MCF 10A (cell line): ENCODE data around the gene PPP1R1B. TPM values are rescaled to one million over a fixed set of nuclear protein-coding genes. Genes with fewer than 3 reads are reported as not detected.

Experiments used
- Bru-seq: library from RNA; stranded (reverse); fragments of 400-500 nt; gene quantifications from one replicate; lab custom pipeline; 2021; lab: Mats Ljungman, UMichigan
- BruChase-seq, 2 experiments: library from RNA; stranded (reverse); fragments of 400-500 nt; gene quantifications; one replicate each; lab custom pipeline; 2021; lab: Mats Ljungman, UMichigan
- BruUV-seq: library from RNA; stranded (reverse); fragments of 400-500 nt; replicated peaks from 2 replicates; lab custom pipeline; 2021; lab: Mats Ljungman, UMichigan
- CTCF ChIA-PET: fragments of 300-600 bp; sonication (Branson Sonifier 250); formaldehyde crosslinking; extraction: SDS; loops from one replicate; lab custom pipeline; 2021; ENCODE audit warnings: antibody characterized with exemption, inconsistent platforms; lab: Yijun Ruan, JAX
- POLR2A ChIA-PET: fragments of 300-600, 350-650 bp; sonication (Branson Sonifier 250); formaldehyde crosslinking; extraction: SDS; loops from one replicate; lab custom pipeline; 2020; ENCODE audit warnings: antibody characterized with exemption, inconsistent platforms; lab: Yijun Ruan, JAX
- DNase-seq: peaks from one replicate; pipeline ENCODE4 v3.0.0-alpha.2; 2018; ENCODE audit not compliant: unreplicated experiment
- H3K27ac Mint-ChIP-seq: one replicate; pipeline ENCODE4 v1.8.0; 2022; ENCODE audit warnings: mild to moderate bottlenecking, low read depth, mixed read lengths; ENCODE audit not compliant: unreplicated experiment
- H3K27me3 Mint-ChIP-seq: one replicate; pipeline ENCODE4 v1.8.0; 2022; ENCODE audit warnings: mixed read lengths; ENCODE audit not compliant: insufficient read depth, unreplicated experiment
- H3K36me3 Mint-ChIP-seq: one replicate; pipeline ENCODE4 v1.8.0; 2022; ENCODE audit warnings: mild to moderate bottlenecking, moderate library complexity, mixed read lengths; ENCODE audit not compliant: insufficient read depth, unreplicated experiment
- H3K4me1 Mint-ChIP-seq: one replicate; pipeline ENCODE4 v1.8.0; 2022; ENCODE audit warnings: mixed read lengths; ENCODE audit not compliant: insufficient read depth, unreplicated experiment
- H3K4me3 Mint-ChIP-seq: one replicate; pipeline ENCODE4 v1.8.0; 2022; ENCODE audit warnings: mild to moderate bottlenecking, moderate library complexity, mixed read lengths; ENCODE audit not compliant: unreplicated experiment
- H3K9me3 Mint-ChIP-seq: one replicate; pipeline ENCODE4 v1.8.0; 2022; ENCODE audit warnings: mixed read lengths; ENCODE audit not compliant: unreplicated experiment
- intact Hi-C: fragments of 100-400 bp; cut with micrococcal nuclease; formaldehyde crosslinking; loops from 2 replicates; pipeline ENCODE4 v1.14.1; 2022
- long read RNA-seq: library from polyadenylated mRNA; stranded (forward); transcript quantifications from one replicate; pipeline ENCODE4 v2.0.0, GENCODE V29; 2022
- total RNA-seq: library from RNA; stranded (reverse); gene quantifications from 2 replicates; pipeline ENCODE4 v1.2.3, GENCODE V29; 2022
- TF ChIP-seq, protein P1 (sequence below): fragments of 200-600 bp; IDR thresholded peaks from one replicate; pipeline ENCODE4 v1.8.0; 2022; ENCODE audit warnings: antibody characterized with exemption, mild to moderate bottlenecking; ENCODE audit not compliant: unreplicated experiment

Gene PPP1R1B
- total RNA-seq: not detected in 2 replicates
- Bru-seq, nascent RNA: not detected
- BruChase-seq, experiment 1, labeled RNA remaining after a 6-hour chase: not detected
- not detected for BruChase-seq, experiment 2, labeled RNA remaining after a 2-hour chase
- long read RNA-seq: 0 reads

- peaks cover 27% of the 10 kb centered on the region for H3K27me3 Mint-ChIP-seq
- BruUV-seq: no TSS peak
- POLR2A ChIA-PET: interaction anchor here (0.7 to 1.2 kb wide), 3 partner anchors 8 to 129 kb away, joined by 3 to 4 read pairs (median 3); no protein-coding TSS in a partner anchor
- TF ChIP-seq, protein P1, sequence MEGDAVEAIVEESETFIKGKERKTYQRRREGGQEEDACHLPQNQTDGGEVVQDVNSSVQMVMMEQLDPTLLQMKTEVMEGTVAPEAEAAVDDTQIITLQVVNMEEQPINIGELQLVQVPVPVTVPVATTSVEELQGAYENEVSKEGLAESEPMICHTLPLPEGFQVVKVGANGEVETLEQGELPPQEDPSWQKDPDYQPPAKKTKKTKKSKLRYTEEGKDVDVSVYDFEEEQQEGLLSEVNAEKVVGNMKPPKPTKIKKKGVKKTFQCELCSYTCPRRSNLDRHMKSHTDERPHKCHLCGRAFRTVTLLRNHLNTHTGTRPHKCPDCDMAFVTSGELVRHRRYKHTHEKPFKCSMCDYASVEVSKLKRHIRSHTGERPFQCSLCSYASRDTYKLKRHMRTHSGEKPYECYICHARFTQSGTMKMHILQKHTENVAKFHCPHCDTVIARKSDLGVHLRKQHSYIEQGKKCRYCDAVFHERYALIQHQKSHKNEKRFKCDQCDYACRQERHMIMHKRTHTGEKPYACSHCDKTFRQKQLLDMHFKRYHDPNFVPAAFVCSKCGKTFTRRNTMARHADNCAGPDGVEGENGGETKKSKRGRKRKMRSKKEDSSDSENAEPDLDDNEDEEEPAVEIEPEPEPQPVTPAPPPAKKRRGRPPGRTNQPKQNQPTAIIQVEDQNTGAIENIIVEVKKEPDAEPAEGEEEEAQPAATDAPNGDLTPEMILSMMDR: no peak
- peaks cover 3% of the 10 kb centered on the region for H3K4me1 Mint-ChIP-seq
- no peaks in the 10 kb centered on the region for H3K36me3 Mint-ChIP-seq
- H3K4me3 Mint-ChIP-seq: no peak within 1 kb of the TSS
- CTCF ChIA-PET: interaction anchor here (0.6 to 9.2 kb wide), 3 partner anchors 77 to 646 kb away, joined by 3 to 125 read pairs (median 3); no protein-coding TSS in a partner anchor
- no peak within 1 kb of the TSS for H3K27ac Mint-ChIP-seq
- intact Hi-C loops: no loop called here
- no peak for DNase-seq
- no peaks in the 10 kb centered on the region for H3K9me3 Mint-ChIP-seq
Measured at GRCh38 chr17:39626171-39627046, at the start of gene PPP1R1B. PPP1R1B (plus strand) TSS chr17:39626952; CDS start chr17:39627393, 441 bp downstream.

GRCh38 chr17:39578272-39578671 is 48.5 kb upstream of the PPP1R1B start:
- intact Hi-C loops: no loop called here
- DNase-seq: no peak
- ChIA-PET POLR2A (no interaction called here), CTCF (interaction anchor here (0.6 to 1.4 kb wide), 3 partner anchors 30 to 301 kb away, joined by 3 to 4 read pairs (median 4); no protein-coding TSS in a partner anchor)
- Mint-ChIP-seq H3K4me3 (no peak overlapping the region), H3K36me3 (no peaks in the 10 kb centered on the region), H3K27ac (no peak overlapping the region), H3K9me3 (no peaks in the 10 kb centered on the region), H3K27me3 (peaks cover 2% of the 10 kb centered on the region), H3K4me1 (no peaks in the 10 kb centered on the region)
- BruUV-seq: no TSS peak
- TF ChIP-seq, protein P1: no peak

DNA sequence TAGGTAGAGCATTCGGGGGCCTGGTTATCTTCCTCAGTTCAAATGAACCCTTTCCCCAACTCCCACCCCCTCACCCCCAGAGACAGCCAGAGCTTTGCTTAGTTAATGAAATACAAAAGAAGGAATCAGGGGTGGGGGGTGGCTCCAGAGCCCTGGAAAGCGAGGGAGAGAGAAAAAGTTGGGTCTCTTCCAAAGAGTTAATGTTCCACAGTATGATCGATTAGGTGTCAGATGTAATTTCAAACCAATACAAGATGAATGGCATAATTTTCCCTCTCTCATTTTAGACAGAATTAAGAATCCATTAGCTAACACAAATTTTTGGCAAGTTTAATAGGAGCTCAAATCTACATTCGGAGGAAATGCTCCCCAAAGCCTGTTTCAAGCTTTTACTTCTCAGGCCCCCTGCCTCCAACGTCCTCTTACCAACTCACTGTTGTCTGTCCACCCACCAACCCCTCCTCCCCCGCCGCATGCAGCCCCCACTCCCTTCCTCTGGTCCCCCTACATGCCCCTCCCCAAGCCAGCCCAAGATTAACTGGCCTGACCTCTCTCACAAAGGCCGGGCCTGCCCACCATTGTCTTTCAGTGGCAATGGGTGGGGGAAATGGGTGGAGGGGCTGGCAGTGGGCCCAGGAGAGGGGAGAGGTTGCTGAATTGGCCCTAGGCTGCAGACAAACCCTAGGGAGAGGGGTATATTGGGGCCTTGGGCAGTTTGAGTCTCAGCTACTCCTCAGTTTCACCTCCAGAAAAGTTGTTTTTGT is 47.3 kb upstream of the PPP1R1B start:
- TF ChIP-seq, protein P1: no peak
- H3K36me3 Mint-ChIP-seq: no peaks in the 10 kb centered on the region
- no peak overlapping the region for H3K4me3 Mint-ChIP-seq
- no peak overlapping the region for H3K27ac Mint-ChIP-seq
- no peaks in the 10 kb centered on the region for H3K9me3 Mint-ChIP-seq
- intact Hi-C loops: no loop called here
- no peaks in the 10 kb centered on the region for H3K4me1 Mint-ChIP-seq
- DNase-seq: no peak
- POLR2A ChIA-PET: no interaction called here
- BruUV-seq: no TSS peak
- CTCF ChIA-PET: interaction anchor here (1.2 to 1.4 kb wide), 2 partner anchors 8 to 42 kb away, joined by 3 to 4 read pairs; no protein-coding TSS in a partner anchor
- peaks cover 12% of the 10 kb centered on the region for H3K27me3 Mint-ChIP-seq
